Karpas-422 (cell line): ENCODE measurements around the gene BCAS3. TPM values are rescaled to one million over a fixed set of nuclear protein-coding genes. Genes with fewer than 3 reads are reported as not detected.

Experiments
- DNase-seq: peaks from one replicate; pipeline ENCODE4 v3.0.0-alpha.2; 2015
- H2AFZ ChIP-seq: fragments of 200-600 bp; sonication (generic); 2 replicates; pipeline ENCODE4 v1.6.1; 2014; ENCODE audit warnings: antibody characterized with exemption, low read length, mixed read lengths
- H3K27ac ChIP-seq: fragments of 200-600 bp; sonication (generic); 2 replicates; pipeline ENCODE4 v1.5.1; 2014; ENCODE audit warnings: mild to moderate bottlenecking, low read length, moderate library complexity
- H3K27me3 ChIP-seq: fragments of 200-600 bp; sonication (generic); 2 replicates; pipeline ENCODE4 v1.6.1; 2014; ENCODE audit warnings: low read length, mixed read lengths
- H3K36me3 ChIP-seq: fragments of 200-600 bp; sonication (generic); 2 replicates; pipeline ENCODE4 v1.6.1; 2014; ENCODE audit warnings: low read length, mixed read lengths; ENCODE audit not compliant: insufficient read depth
- H3K4me1 ChIP-seq: fragments of 200-600 bp; sonication (generic); 2 replicates; pipeline ENCODE4 v1.6.1; 2014; ENCODE audit warnings: mild to moderate bottlenecking, low read length, mixed read lengths
- H3K4me2 ChIP-seq: fragments of 200-600 bp; sonication (generic); 2 replicates; pipeline ENCODE4 v1.6.1; 2014; ENCODE audit warnings: low read length, low read depth, mild to moderate bottlenecking; ENCODE audit not compliant: poor library complexity, severe bottlenecking
- H3K4me3 ChIP-seq: fragments of 200-600 bp; sonication (generic); 2 replicates; pipeline ENCODE4 v1.5.1; 2014; ENCODE audit warnings: mild to moderate bottlenecking, antibody characterized with exemption, low read length, mixed read lengths
- H3K79me2 ChIP-seq: fragments of 200-600 bp; sonication (generic); 2 replicates; pipeline ENCODE4 v1.6.1; 2014; ENCODE audit warnings: mild to moderate bottlenecking, low read length, mixed read lengths
- H3K9ac ChIP-seq: fragments of 200-600 bp; sonication (generic); 2 replicates; pipeline ENCODE4 v1.6.0; 2014; ENCODE audit warnings: low read length
- H3K9me2 ChIP-seq: fragments of 200-600 bp; sonication (generic), shearing (Covaris generic); replicated peaks from 2 replicates; pipeline ENCODE4 v1.6.0; 2014; ENCODE audit warnings: mild to moderate bottlenecking, low read length, moderate library complexity; ENCODE audit not compliant: insufficient read depth
- H3K9me3 ChIP-seq: fragments of 300-700, 200-600 bp; sonication (generic); 2 replicates; pipeline ENCODE4 v1.6.1; 2014; ENCODE audit warnings: low read length, mixed read lengths
- H4K20me1 ChIP-seq: fragments of 200-600 bp; sonication (generic); 2 replicates; pipeline ENCODE4 v1.6.1; 2014; ENCODE audit warnings: mild to moderate bottlenecking, antibody characterized with exemption, low read length, low read depth; ENCODE audit not compliant: insufficient read depth
- total RNA-seq: library from RNA; depleted of rRNA; stranded (reverse); fragments of >200 nt; shearing (Covaris generic); gene quantifications from 2 replicates; pipeline ENCODE4 v1.2.3, GENCODE V29; 2014; ENCODE audit warnings: low replicate concordance

BCAS3 gene
- total RNA-seq, 1 experiment from 2014 or later = 42.6 TPM

GRCh38 chr17:61127960-61128359 is 450.3 kb downstream of the BCAS3 start:
- no peak overlapping the region for H3K27ac ChIP-seq
- H3K4me2 ChIP-seq = no peak overlapping the region
- H3K9me2 ChIP-seq = no peaks in the 10 kb centered on the region
- H3K9me3 ChIP-seq = no peaks in the 10 kb centered on the region
- H3K36me3 ChIP-seq = no peaks in the 10 kb centered on the region
- no peaks in the 10 kb centered on the region for H4K20me1 ChIP-seq
- no peaks in the 10 kb centered on the region for H3K79me2 ChIP-seq
- no peak overlapping the region for H2AFZ ChIP-seq
- DNase-seq = no peak
- no peak overlapping the region for H3K4me3 ChIP-seq
- no peaks in the 10 kb centered on the region for H3K27me3 ChIP-seq
- H3K9ac ChIP-seq = no peak overlapping the region
- H3K4me1 ChIP-seq = no peaks in the 10 kb centered on the region

DNA sequence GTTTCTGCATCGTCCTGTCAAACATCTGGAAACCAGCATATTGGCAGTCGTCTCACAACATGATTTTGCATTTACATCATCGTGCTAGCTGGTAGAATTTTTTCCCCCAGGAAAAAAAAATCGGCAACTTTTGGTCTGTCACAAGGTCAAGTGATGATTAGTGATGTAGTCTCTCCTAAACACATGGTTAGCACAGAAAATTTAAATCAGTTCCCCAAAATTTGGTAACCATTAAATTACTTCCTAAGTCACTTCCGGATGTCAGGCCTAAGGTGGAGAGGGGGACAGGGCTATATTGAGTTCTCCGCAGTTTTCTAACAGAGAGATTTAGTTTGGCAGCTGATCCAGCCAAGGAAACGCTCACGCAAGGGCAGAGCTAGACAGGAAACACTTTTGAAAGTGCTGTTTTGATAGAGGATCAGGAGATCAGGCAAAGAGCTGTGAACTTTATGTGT is 451.0 kb downstream of the BCAS3 start:
- Histone ChIP-seq H3K27ac (no peak overlapping the region), H3K9ac (no peak overlapping the region), H3K79me2 (no peaks in the 10 kb centered on the region), H3K36me3 (no peaks in the 10 kb centered on the region), H3K9me2 (no peaks in the 10 kb centered on the region), H3K4me1 (no peaks in the 10 kb centered on the region), H3K27me3 (no peaks in the 10 kb centered on the region), H3K4me2 (no peak overlapping the region), H2AFZ (no peak overlapping the region), H3K9me3 (no peaks in the 10 kb centered on the region), H4K20me1 (no peaks in the 10 kb centered on the region), H3K4me3 (no peak overlapping the region)
- no peak for DNase-seq

- H3K9ac ChIP-seq = no peak overlapping the region
- no peaks in the 10 kb centered on the region for H3K4me1 ChIP-seq
- no peak for DNase-seq
- no peaks in the 10 kb centered on the region for H3K79me2 ChIP-seq
- no peaks in the 10 kb centered on the region for H4K20me1 ChIP-seq
- no peak overlapping the region for H3K4me2 ChIP-seq
- no peaks in the 10 kb centered on the region for H3K9me3 ChIP-seq
- no peak overlapping the region for H3K4me3 ChIP-seq
- no peaks in the 10 kb centered on the region for H3K9me2 ChIP-seq
- H3K27me3 ChIP-seq = no peaks in the 10 kb centered on the region
- no peak overlapping the region for H3K27ac ChIP-seq
- H3K36me3 ChIP-seq = no peaks in the 10 kb centered on the region
- H2AFZ ChIP-seq = no peak overlapping the region
These were observed 451.9 kb downstream of the BCAS3 start for GRCh38 chr17:61129267-61130254.

DNA sequence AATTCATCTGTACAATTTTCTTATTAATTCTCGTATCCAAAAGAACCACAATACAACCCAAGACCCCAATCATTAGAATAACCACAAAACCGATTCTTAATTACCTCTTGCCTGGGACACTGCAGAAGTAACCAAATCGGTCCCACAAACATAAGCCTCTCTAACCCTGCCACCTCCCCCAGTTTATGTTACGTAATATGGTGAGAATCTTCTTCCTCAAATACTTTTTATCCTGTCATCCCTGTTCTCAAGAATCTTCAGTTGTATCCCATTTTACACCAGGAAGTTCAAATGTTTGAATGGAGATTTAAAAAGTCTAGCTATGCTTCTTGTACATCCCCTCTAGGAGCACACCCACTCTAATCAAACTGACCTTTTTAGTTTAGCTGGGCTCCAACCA is 452.7 kb downstream of the BCAS3 start:
- H3K36me3 ChIP-seq = no peaks in the 10 kb centered on the region
- H3K9ac ChIP-seq = no peak overlapping the region
- H3K9me3 ChIP-seq = no peaks in the 10 kb centered on the region
- H3K4me2 ChIP-seq = no peak overlapping the region
- H2AFZ ChIP-seq = no peak overlapping the region
- no peaks in the 10 kb centered on the region for H3K9me2 ChIP-seq
- H4K20me1 ChIP-seq = no peaks in the 10 kb centered on the region
- no peak for DNase-seq
- H3K4me1 ChIP-seq = no peaks in the 10 kb centered on the region
- H3K27ac ChIP-seq = no peak overlapping the region
- no peaks in the 10 kb centered on the region for H3K79me2 ChIP-seq
- no peaks in the 10 kb centered on the region for H3K27me3 ChIP-seq
- H3K4me3 ChIP-seq = no peak overlapping the region

DNA sequence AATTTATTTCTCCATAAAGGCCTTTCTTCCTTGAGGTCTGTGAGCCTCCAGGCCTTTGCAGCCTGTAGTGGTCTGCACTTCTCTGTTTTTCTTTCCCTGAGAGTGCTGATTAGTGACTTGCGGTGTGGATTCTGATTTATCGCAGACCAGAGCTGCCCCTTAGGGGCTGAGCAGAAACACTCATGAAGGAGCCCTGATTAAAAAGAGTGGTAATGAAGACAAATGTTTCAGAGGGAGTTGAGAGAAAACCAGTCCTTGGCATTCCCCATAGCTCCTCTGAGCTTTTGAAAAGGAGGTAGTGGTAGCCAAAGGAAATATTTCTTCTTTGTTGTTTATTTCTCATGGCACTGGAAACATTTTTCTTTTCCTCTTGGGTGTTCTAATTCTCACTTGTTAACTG is 453.9 kb downstream of the BCAS3 start:
- Histone ChIP-seq H3K27ac (no peak overlapping the region), H3K36me3 (no peaks in the 10 kb centered on the region), H3K4me3 (no peak overlapping the region), H3K9me2 (no peaks in the 10 kb centered on the region), H3K9ac (no peak overlapping the region), H3K4me1 (no peaks in the 10 kb centered on the region), H4K20me1 (no peaks in the 10 kb centered on the region), H3K9me3 (no peaks in the 10 kb centered on the region), H3K27me3 (no peaks in the 10 kb centered on the region), H3K79me2 (no peaks in the 10 kb centered on the region), H3K4me2 (no peak overlapping the region), H2AFZ (no peak overlapping the region)
- no peak for DNase-seq

GRCh38 chr17:61132524-61132923 is 454.9 kb downstream of the BCAS3 start:
- Histone ChIP-seq H3K36me3 (no peaks in the 10 kb centered on the region), H3K4me1 (no peaks in the 10 kb centered on the region), H2AFZ (no peak overlapping the region), H3K27me3 (no peaks in the 10 kb centered on the region), H3K9ac (no peak overlapping the region), H3K4me2 (no peak overlapping the region), H3K9me2 (no peaks in the 10 kb centered on the region), H3K79me2 (no peaks in the 10 kb centered on the region), H4K20me1 (no peaks in the 10 kb centered on the region), H3K9me3 (no peaks in the 10 kb centered on the region), H3K27ac (no peak overlapping the region), H3K4me3 (no peak overlapping the region)
- no peak for DNase-seq

- Histone ChIP-seq H3K79me2 (no peaks in the 10 kb centered on the region), H3K4me1 (no peaks in the 10 kb centered on the region), H3K9ac (no peak overlapping the region), H3K27ac (no peak overlapping the region), H3K4me3 (no peak overlapping the region), H4K20me1 (no peaks in the 10 kb centered on the region), H2AFZ (no peak overlapping the region), H3K9me3 (no peaks in the 10 kb centered on the region), H3K4me2 (no peak overlapping the region), H3K27me3 (no peaks in the 10 kb centered on the region), H3K36me3 (no peaks in the 10 kb centered on the region), H3K9me2 (no peaks in the 10 kb centered on the region)
- no peak for DNase-seq
These were observed 456.2 kb downstream of the BCAS3 start for GRCh38 chr17:61133853-61134252.

DNA sequence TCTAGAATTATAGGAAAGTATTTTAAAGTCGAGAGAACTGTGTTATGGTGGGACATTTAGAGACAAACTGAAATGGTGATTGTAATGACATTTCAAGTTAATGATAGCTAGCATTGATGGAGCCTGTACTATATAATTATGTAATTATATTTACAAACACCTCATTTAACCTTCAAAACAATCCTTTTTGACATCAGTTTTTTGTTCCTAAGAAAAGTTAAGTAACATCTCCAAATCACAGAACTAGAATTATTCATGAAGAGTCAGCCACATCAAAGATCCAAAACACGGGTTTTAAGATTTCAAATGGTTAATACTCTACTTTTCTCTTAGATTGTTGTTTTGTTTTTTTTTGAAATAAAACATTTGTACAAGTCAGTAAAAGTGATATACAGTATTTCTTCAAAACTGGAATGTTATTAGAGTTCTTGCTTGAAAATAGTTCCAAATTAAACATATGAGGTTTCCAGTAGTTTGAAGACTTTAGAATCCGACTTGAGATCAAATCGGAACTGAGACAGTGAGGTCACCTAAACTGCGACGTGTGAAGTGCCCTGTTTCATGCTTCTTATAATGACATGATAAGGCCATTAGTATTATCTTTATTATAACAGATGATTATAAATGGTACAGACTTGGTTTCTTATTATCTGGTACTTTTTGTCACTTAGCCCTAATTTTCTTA is 457.0 kb downstream of the BCAS3 start:
- no peak for DNase-seq
- no peak overlapping the region for H2AFZ ChIP-seq
- H3K4me1 ChIP-seq = no peaks in the 10 kb centered on the region
- no peak overlapping the region for H3K4me2 ChIP-seq
- no peaks in the 10 kb centered on the region for H3K27me3 ChIP-seq
- H3K36me3 ChIP-seq = no peaks in the 10 kb centered on the region
- H3K9ac ChIP-seq = no peak overlapping the region
- no peaks in the 10 kb centered on the region for H3K9me2 ChIP-seq
- no peaks in the 10 kb centered on the region for H3K79me2 ChIP-seq
- no peak overlapping the region for H3K4me3 ChIP-seq
- H4K20me1 ChIP-seq = no peaks in the 10 kb centered on the region
- no peak overlapping the region for H3K27ac ChIP-seq
- no peaks in the 10 kb centered on the region for H3K9me3 ChIP-seq
